Activated T-cell treated with anti-CD3 and anti-CD28 coated beads, Interleukin-2, amount 50 U/mL, for 1 hour (primary cell): ENCODE measurements around the gene DUS1L.
"Not testable (repeated sequence)": the region's sequence is repeated elsewhere in the genome, so short reads cannot be mapped to it uniquely, and the experiment has no call there.

Experiments used
- DNase-seq: peaks from one replicate; pipeline ENCODE4 v3.0.0-alpha.2; 2020

The DUS1L gene

GRCh38 chr17:82038796-82039409, 26.7 kb downstream of the DUS1L start:
- DNase-seq = not testable (repeated sequence)

- no peak for DNase-seq
Measured at GRCh38 chr17:82037889-82038195, 27.8 kb downstream of the DUS1L start.

- DNase-seq = peak; percentile 93
Measured at GRCh38 chr17:82037092-82037888, 28.3 kb downstream of the DUS1L start, which contains the start of gene DCXR. Gene DCXR, minus strand, starts transcription at chr17:82037697. Its CDS starts 15 bp downstream, at chr17:82037682.

- DNase-seq = no peak
Measured at GRCh38 chr17:82036634-82037091, 28.9 kb downstream of the DUS1L start.

GRCh38 chr17:82035956-82036633, 29.5 kb downstream of the DUS1L start:
- DNase-seq = no peak

- DNase-seq = no peak
Measured at GRCh38 chr17:82035488-82035887, 30.1 kb downstream of the DUS1L start.

- no peak for DNase-seq
Measured at GRCh38 chr17:82034371-82035011, 31.1 kb downstream of the DUS1L start.

- DNase-seq = no peak
Measured at GRCh38 chr17:82033359-82034085, 32.1 kb downstream of the DUS1L start.

- DNase-seq = peak; percentile 58
Measured at GRCh38 chr17:82031885-82032627, 33.5 kb downstream of the DUS1L start.

- DNase-seq = peak; percentile 38
Measured at GRCh38 chr17:82031303-82031884, 34.2 kb downstream of the DUS1L start, which contains the start of gene RAC3. Gene RAC3, plus strand, starts transcription at chr17:82031678. Its CDS starts 84 bp downstream, at chr17:82031762.

GRCh38 chr17:82030470-82031302, 34.9 kb downstream of the DUS1L start:
- DNase-seq = peak; percentile 85

GRCh38 chr17:82029990-82030469, 35.6 kb downstream of the DUS1L start:
- no peak for DNase-seq

GRCh38 chr17:82029391-82029790, 36.2 kb downstream of the DUS1L start:
- DNase-seq = no peak

- no peak for DNase-seq
Measured at GRCh38 chr17:82028966-82029365, 36.6 kb downstream of the DUS1L start.

GRCh38 chr17:82028246-82028645, 37.4 kb downstream of the DUS1L start:
- no peak for DNase-seq

- DNase-seq = no peak
Measured at GRCh38 chr17:82025401-82026107, 40.0 kb downstream of the DUS1L start.

- no peak for DNase-seq
Measured at GRCh38 chr17:82024859-82025258, 40.7 kb downstream of the DUS1L start.

GRCh38 chr17:82023447-82024241, 42.0 kb downstream of the DUS1L start:
- DNase-seq = no peak

- peak; percentile 98 for DNase-seq
Measured at GRCh38 chr17:82022981-82023446, 42.6 kb downstream of the DUS1L start, which contains the start of gene LRRC45. Gene LRRC45, plus strand, starts transcription at chr17:82023305. Its CDS starts 339 bp downstream, at chr17:82023644.
